ENCODE results near the gene TLCD3B.

TLCD3B gene

GRCh38 chr16:30004811-30005242 lies 26.2 kb downstream of the TLCD3B start:
- DNase-seq (ENCODE audit: low read depth) = no peak

DNA sequence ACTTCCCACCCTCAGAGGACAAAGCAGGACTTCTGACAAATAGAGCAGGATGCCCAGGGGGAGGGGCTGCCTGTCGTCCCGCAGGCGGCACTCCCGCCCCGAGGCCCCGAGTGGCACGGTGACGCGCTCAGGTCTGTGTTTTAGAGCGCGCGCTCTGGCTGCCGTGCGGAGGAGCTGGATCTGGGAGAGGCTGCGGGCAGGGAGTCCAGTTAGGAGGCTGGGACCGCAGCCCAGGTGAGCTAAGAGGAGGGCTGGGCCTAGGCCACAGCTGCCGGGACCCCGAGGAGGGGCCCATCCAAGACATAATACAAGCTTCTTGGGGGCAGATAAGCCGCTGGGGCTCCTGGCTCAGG lies 26.7 kb downstream of the TLCD3B start:
- DNase-seq (ENCODE audit: low read depth) = no peak

GRCh38 chr16:30003670-30004423 lies 27.2 kb downstream of the TLCD3B start:
- DNase-seq (ENCODE audit: low read depth) = no peak

- no peak for DNase-seq (ENCODE audit: low read depth)
Observed at GRCh38 chr16:30002614-30003346, 28.3 kb downstream of the TLCD3B start.

DNA sequence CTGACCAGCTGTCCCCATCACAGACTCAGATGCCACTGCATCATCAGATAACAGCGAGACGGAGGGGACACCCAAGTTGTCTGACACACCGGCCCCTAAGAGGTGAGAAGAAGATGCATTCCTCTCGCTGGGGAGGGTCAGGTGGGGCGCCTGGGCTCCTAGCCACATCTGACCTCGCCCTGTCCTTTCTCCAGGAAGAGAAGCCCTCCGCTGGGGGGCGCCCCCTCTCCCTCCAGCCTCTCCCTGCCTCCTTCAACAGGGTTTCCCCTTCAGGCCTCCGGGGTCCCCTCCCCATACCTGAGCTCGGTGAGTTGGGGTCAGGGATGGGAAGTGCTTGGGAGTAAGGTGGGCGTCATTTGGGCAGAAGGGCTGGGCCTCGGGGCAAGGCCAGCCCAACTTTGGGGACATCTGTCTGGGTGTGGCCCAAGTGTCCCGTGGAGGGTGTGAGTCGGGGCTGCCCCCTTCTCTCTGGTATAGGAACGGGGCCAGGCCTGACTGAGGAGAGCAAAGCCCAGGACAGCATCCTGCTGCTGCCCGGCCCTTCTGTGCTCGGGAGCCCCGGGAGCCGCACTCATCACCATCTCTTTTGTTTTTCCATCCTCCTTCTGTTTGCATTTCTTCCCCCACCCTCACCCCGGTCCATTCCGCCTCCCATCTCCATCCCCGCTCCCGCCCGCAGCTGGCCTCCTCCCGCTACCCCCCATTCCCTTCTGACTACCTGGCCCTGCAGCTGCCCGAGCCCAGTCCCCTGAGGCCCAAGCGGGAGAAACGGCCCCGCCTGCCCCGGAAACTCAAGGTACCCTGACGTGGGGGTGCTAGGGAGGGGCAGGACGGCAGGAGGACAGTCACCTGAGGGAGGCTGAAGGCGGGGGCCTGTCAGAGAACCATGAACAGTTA lies 30.1 kb downstream of the TLCD3B start:
- no peak for DNase-seq (ENCODE audit: low read depth)

DNA sequence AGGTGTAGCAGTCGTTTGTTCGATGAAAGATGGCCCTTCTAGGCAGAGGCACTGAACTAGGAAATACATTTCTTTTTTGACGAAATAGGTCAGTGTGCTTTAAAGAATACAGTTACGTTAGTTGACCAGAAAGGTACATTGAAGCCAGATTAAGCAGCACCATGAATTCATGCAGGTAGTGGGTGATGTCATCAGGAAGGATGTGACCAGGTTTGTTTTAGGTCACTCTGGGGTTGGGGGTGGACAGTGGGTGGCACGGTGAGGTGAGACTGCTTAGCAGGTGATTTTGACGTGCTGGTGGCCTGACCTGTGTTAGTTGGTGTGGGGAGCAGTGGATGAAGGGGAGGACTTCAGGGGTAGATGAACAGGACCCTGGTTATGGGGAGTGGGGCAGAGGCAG lies 31.5 kb downstream of the TLCD3B start:
- DNase-seq (ENCODE audit: low read depth) = no peak

DNA sequence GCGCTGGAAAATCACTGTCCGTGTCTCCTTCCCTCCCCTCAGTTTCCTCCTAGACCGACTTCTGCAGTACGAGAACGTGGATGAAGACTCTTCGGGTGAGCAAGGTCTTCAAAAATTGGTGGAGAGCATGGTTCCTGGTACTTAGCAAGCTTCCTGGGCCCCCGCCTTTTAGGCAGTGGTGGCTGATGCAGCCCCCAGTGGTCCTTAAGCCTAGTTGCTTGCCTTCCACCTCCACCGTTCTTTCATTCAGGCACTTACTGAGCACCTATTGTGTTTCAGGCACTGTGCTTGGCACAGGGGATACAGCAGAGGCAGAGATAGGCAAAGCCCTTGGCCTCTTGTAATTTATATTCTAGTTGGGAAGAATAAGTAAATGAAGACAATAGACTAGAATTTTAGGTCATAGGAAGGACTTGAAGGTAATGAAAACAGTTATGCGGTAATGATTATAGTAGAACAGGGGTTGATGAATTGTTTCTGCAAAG lies 34.3 kb downstream of the TLCD3B start:
- DNase-seq (ENCODE audit: low read depth) = no peak

GRCh38 chr16:29995911-29996765 lies 34.9 kb downstream of the TLCD3B start, which contains the start of gene INO80E:
TSS of gene INO80E (plus strand) at chr16:29996241. CDS start at chr16:29996311, 70 bp downstream.
- peak; percentile 100 for DNase-seq (ENCODE audit: low read depth)

DNA sequence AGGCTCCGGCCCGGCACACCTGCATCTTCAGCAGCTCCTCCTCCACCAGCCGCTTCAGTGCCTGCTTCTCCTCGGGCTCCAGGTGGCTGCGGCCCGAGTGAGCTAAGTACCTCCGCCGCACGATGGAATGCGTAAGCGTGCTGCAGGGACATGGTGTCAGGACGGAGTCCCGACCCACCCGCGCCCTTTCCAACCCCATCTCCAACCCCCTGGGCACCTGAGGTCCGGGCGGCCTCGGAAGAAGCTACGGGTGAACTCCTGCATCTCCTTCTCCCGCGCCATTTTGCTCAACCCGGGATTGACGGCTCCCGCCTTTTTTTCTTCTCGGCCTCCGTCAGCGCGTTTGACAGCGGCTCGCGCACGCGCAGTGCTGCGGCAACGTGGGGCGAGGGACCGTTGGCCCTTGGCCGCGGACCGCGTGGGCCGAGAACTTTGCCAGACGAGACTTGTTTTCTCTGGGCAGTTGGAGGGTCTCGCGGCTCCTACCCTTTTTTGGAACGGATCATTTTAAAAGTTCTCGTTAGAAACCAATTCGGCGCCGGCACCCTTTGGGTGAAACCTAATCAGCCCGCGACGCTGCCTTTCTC lies 35.7 kb downstream of the TLCD3B start, which contains the start of gene HIRIP3:
Gene HIRIP3 (minus strand): TSS at position 294 of the 587 bp plus-strand sequence. CDS start 12 bp downstream, at position 282.
- DNase-seq (ENCODE audit: low read depth) = peak; percentile 83

DNA sequence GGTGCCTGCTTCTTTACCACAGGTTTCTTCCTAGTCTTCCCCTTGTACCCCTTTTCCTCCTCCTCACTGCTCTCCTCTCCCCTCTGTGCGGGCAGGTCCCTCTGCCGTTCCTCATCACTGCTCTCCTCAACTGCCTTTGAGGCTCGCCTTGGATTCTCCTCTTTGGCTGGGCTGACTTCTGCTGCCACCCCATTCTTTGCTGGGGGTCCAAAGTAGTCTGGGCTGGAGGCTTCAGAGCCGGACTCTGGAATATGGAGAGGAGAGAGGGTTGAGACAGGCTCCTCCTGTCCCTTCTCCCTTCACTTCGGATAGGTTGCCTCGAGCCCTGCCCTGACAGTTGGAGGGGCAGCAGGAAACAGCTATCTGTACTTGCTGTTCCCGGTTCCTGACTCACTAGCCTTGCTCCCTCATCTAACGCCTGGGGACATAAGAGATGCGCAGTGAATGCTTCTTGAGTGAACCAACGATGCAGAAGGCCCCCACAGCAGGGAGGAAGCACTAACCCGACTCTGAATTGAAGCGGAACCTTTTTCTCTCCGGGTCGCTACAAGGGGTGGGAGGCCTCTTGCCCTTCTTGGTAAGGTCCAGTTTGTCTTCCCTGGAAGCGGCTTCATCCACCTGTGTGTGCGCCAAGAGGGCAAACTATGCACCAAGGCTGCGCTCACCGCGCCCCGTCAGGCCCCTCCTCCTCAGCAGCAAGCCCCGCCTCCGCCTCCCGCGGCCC lies 36.3 kb downstream of the TLCD3B start:
- peak; percentile 63 for DNase-seq (ENCODE audit: low read depth)

- no peak for DNase-seq (ENCODE audit: low read depth)
Observed at GRCh38 chr16:29993903-29994599, 37.0 kb downstream of the TLCD3B start.

- DNase-seq (ENCODE audit: low read depth) = no peak
Observed at GRCh38 chr16:29993191-29993902, 37.7 kb downstream of the TLCD3B start.

DNA sequence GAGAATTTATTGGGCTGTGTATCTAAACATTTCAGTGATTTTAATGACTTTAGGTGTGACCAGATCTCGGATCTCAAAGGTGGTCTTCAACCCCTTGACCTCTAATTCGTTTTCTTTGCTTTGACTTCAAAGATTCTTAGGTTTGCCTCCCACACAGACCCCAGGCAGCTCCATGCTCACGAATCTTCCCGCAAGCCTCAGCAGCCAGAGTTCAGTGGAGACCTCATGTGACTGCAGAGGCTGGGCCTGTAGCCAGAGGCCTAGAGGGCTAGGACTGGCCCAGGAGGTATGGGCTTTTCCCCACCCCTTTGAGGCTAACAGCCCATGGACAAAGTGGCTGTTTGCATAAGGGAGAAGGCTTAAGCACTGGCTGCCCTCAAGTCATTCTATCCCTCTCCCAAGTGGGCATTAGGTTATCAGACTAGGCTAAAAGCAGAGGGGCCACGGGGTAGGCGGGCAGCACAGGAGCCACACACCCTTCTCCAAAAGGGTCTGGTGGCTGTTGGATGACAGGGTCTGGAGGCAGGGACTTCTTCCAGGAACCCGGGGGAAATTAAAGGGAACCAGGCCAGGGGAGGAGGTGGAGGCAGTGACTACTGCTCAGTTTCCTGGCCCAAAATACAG lies 38.6 kb downstream of the TLCD3B start:
- no peak for DNase-seq (ENCODE audit: low read depth)

DNA sequence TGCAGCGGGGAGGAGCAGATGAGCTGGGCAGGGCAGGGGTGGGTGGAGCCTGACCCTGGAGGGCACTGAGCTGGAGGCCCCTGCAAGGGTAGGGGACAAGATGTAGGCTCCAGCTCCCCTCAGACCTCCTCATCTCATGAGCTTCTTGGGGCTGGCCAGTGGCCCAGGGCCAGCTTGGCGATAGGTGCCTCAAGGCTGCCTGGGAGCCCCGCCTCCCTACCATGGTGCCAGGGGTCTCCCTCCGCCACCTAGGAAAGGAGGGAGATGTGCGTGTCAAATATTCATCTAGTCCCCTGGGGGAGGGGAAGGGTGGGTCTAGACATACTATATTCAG lies 39.5 kb downstream of the TLCD3B start:
- no peak for DNase-seq (ENCODE audit: low read depth)

- no peak for DNase-seq (ENCODE audit: low read depth)
Observed at GRCh38 chr16:29990883-29991570, 40.0 kb downstream of the TLCD3B start.

DNA sequence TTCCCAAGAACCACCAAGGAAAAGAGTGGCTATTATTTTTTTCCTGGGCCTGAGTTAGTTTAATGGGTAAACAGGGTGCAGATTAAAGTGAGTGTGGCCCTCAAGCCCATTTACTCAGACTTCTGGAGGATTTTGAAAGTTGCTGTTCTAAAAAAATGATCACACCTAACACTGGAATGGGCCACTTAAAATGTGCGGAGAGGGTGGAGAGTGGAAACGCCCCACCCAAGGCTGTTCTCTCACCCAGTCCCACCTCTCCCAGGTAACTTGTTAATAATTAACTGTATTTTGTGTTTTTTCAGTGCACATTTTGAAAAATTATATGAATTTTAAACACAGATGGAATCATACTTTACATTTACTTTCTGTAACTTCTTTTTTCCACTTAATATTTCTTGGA lies 41.0 kb downstream of the TLCD3B start:
- DNase-seq (ENCODE audit: low read depth) = no peak

GRCh38 chr16:29989111-29989858 lies 41.8 kb downstream of the TLCD3B start:
- DNase-seq (ENCODE audit: low read depth) = no peak
